Measurements from ENCODE around the gene RAET1E. TPM values are rescaled to one million over a fixed set of nuclear protein-coding genes. Genes with fewer than 3 reads are reported as not detected.

Gene RAET1E
- total RNA-seq, 1 experiment from 2014 or later: not detected

- no CpG with 5 or more reads among the region's 10 CpGs for WGBS (ENCODE audit: extremely low coverage, insufficient read length, low lambda C conversion rate)
- H3K4me1 ChIP-seq (ENCODE audit: insufficient read depth, low read length): no peaks in the 10 kb centered on the region
- no peak overlapping the region for H2BK12ac ChIP-seq (ENCODE audit: insufficient read length, low read depth, low read length)
- H3K27me3 ChIP-seq (ENCODE audit: insufficient read depth, low read length): no peaks in the 10 kb centered on the region
- Mint-ChIP-seq H3K4me3 (no peak overlapping the region), H3K9me3 (no peaks in the 10 kb centered on the region), H3K27me3 (ENCODE audit: low read depth) (peaks cover 48% of the 10 kb centered on the region), H3K36me3 (ENCODE audit: insufficient read depth in 1 of 3, low read depth in 3 of 3) (no peaks in the 10 kb centered on the region), H3K27ac (no peak overlapping the region), H3K4me1 (peaks cover 2 to 6% of the 10 kb centered on the region in 2 experiments; a peak in 2 of 4 replicates)
- no peak overlapping the region for H3K23ac ChIP-seq (ENCODE audit: insufficient read length, low read depth, low read length)
- no peak overlapping the region for H2AFZ ChIP-seq (ENCODE audit: low read length)
- H2AK5ac ChIP-seq (ENCODE audit: insufficient read length, low read length): no peak overlapping the region
- no peak overlapping the region for H4K8ac ChIP-seq (replicated peaks; ENCODE audit: insufficient read length, low read depth, low read length)
- no peak overlapping the region for H3K14ac ChIP-seq (ENCODE audit: insufficient read depth, low read length)
- DNase-seq: no peak
- no peak overlapping the region for H3T11ph ChIP-seq (ENCODE audit: low read length)
- no peak overlapping the region for H3K4ac ChIP-seq (ENCODE audit: low read depth, low read length)
- H3K56ac ChIP-seq (ENCODE audit: insufficient read length, low read depth, low read length): no peak overlapping the region
- no peaks in the 10 kb centered on the region for H3K79me1 ChIP-seq (ENCODE audit: insufficient read depth, low read depth, low read length, poor library complexity, severe bottlenecking)
- no peak overlapping the region for H3K4me2 ChIP-seq (ENCODE audit: insufficient read depth, insufficient read length, low read length)
- H3K79me2 ChIP-seq (ENCODE audit: insufficient read depth, low read length): no peaks in the 10 kb centered on the region
- TF ChIP-seq CTCF (conservative IDR thresholded peaks at IDR 0.05): no peak
- H3K27ac ChIP-seq (ENCODE audit: insufficient read length, low read depth, low read length): no peak overlapping the region
- no peak overlapping the region for H2BK15ac ChIP-seq (ENCODE audit: low read depth, low read length)
- H4K91ac ChIP-seq (ENCODE audit: insufficient read length, low read depth, low read length): no peak overlapping the region
- H2BK120ac ChIP-seq (ENCODE audit: low read depth, low read length, poor library complexity, severe bottlenecking): no peak overlapping the region
- no peaks in the 10 kb centered on the region for H3K9me3 ChIP-seq (ENCODE audit: control insufficient read depth, low read depth, low read length)
- no peaks in the 10 kb centered on the region for H4K20me1 ChIP-seq (ENCODE audit: control insufficient read depth, insufficient read depth, insufficient read length)
- no peak overlapping the region for H4K5ac ChIP-seq (ENCODE audit: insufficient read length, low read depth, low read length)
- no peak overlapping the region for H3K9ac ChIP-seq (ENCODE audit: extremely low read depth, insufficient read length, low read length)
- no peak overlapping the region for H2BK20ac ChIP-seq (ENCODE audit: low read depth, low read length, poor library complexity, severe bottlenecking)
- no peaks in the 10 kb centered on the region for H3K23me2 ChIP-seq (ENCODE audit: insufficient read length, low read depth, low read length, poor library complexity, severe bottlenecking)
- no peak overlapping the region for H2BK5ac ChIP-seq (ENCODE audit: insufficient read length, low read length)
- no peak overlapping the region for H3K18ac ChIP-seq (ENCODE audit: insufficient read length, low read depth, low read length)
Measured at GRCh38 chr6:149881066-149881766, 16.7 kb downstream of the RAET1E start.
